SIG-M5 treated with dmso at 0.1 percent for 504 hours (cell line): ENCODE measurements around the gene SYNE1.

Source experiments
- DNase-seq: peaks from one replicate; lab custom pipeline; 2025; ENCODE audit not compliant: unreplicated experiment; lab: John Stamatoyannopoulos, UW

The SYNE1 gene

DNA sequence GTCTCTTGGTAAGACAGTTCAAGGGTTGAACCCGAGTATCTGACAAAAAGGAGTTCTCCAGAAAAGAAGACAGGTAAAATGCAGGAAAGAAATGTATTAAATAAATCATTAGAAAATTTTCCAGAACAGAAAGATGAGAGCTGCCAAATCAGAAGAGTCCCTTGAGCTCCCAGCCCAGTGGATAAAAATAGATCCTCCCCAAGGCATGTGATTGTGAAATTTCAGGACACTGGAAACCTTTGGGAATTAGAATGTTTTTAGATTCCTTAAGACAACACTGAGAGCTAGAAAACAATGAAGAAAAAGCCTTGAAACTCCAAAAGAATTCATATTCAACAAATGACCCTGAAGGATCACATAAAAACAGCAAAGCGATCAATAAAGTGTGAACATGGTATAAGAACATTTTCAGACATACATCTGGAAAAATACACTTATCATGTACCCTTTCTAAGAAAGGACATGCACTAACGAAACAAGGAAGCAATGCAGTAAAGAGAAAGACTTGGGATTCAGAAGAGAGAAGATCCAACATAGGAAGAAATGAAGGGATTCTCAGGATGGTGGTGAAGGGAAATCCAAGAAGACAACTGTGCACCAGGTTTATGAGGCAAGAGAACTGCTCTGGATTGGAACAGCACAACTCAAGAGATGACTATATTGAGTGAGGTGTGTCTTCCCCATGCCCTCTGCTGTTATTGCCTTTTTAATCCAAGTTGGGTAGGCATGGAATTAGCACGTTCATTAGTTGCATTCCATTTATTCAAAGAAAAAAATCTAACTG lies 390.4 kb downstream of the SYNE1 start:
- no peak for DNase-seq

DNA sequence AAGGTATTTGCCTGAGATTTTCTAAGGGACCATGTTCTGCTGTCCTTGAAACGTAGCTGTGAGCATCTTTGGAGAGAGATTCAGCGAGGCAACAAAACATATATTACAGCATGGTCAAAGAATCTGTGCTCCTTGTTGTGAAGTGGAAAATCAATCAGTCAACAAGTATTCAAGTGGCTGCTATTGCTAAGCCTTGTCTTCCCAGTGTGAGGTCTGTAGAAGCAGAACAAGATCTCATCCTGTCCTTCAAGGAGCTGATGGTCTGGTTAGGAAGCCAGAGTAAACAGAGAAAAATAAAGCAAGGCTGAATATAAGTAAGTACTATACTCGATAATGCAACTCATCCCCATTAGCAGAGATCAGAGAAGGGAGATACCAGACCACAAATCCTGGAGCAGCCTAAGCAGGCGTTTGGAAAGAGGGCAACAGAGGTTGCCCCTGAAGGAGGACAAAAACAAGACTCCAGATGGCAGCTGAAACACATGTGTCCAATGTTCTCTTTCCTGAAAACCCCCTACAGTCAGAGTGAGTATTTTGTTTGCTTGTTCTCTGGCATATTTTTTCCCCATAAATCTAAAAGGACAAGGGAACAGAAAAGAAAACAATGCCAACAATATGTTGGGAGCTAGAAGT lies 392.0 kb downstream of the SYNE1 start:
- DNase-seq: no peak

DNA sequence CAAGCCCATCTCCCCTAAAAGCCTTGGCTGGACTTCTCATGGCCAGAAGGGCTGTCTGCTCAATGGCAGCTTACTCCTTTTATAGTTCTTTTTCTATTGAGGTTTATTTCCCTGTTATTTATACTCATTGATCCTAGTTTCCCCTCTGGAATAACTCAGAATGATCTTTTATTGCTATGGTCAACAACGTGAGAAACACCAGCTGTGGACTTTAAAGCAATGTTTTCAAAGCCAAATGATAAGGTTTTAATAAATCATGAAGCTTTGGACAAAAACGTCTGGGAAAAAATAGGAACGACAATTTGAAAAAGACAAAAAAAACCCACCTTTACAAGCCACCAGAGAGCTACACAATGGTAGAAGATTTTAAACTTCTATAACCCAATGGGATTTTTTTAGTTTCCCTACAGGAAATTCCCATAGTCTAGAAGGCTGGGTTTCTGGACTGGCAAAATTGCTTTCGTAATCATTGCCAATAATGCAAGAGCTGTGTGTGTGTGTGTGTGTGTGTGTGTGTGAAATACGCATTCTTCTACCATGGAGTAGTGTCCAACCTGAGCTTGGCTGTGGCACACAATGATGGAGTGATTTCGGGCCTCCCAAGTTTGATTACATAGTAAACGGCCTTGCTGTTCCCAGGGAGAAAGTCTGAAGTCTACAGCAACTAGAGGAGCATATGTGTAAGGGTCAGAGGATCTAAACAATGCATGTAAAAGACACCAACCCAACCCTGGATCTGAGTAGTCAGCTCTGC lies 396.0 kb downstream of the SYNE1 start:
- no peak for DNase-seq

DNA sequence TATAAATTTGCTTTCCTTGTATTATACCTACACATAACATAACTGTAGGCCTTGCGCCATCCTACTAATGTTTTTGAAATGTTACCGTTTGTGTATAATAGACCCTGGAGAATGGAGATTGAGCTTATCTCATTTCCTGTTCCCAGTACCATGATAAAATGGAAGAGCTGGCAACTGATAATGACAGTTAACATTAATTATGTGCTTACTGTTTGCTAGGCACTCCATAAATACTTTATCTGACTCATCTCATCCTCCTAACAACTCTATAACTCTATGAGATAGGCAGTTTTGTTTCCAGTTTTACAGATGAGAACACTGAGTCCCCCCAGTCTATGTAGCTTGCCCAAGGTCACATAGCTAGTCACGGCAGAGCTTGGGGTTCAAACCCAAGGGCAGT lies 396.7 kb downstream of the SYNE1 start:
- DNase-seq: no peak

DNA sequence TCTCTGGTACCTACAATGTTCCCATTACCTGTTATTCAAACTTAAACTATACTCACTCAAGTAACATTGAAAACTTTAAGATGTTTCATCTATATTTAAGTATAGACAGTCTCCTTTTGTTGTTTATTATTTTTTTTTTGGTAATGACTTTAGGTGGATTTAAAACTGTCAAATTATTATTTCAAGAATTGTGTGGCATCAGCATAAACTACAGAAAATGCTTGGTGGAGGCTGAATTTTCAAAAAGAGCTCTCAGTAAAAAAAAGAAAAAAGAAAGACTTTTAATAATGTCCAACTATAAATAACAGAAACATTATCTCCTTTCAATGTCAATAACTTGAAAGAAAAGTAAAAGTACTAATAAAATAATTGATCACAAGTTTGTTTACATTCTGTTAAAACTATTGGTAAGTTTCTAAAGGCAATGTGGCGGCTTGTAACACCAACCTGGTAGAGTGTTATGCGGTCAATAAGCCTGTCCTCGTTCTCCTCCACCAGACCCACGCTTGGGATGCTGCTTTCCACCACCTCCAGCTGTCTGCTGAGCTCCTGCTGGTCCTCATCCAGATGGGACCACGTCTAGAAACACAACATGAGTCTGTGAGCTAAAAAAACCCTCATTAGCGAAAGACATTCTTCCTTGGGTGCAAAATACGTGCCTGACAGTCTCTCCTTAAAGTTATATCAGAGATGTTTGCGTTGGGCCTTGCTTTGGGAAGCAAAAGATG lies 400.6 kb downstream of the SYNE1 start:
- no peak for DNase-seq

DNA sequence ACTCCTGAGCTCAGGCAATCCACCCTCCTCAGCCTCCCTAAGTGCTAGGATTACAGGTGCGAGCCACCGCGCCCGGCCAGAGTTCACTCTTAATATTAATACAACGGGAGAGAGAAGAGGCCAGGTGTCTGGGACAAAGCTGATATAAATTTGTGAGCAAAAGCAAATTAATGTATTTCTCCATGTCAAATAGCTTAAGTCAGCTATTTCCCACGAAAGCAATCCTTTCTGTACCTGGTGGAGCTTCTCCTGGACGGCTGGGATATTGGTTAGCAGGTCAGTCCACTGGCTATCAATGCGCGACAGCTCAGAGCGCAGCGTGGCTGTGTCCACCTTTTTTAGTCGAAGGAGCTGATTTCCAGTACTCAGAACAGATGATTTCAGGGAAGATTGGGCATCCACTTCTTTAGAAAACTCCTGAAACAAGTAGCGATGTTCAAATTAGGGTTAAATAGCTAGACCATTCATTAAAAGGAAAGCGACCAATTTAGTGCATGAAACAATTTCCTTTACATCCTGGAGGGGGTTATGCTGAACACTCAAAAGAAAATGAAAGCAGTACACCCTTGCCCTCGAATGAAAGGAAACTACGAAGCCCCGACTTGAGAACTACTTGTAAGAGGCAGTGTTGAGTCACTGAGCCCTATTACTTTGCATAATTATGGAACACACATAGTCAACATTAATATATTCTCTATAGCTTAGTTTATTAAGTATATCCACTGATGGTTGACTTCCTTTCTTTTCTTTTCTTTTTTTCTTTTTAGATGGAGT lies 403.4 kb downstream of the SYNE1 start:
- no peak for DNase-seq

DNA sequence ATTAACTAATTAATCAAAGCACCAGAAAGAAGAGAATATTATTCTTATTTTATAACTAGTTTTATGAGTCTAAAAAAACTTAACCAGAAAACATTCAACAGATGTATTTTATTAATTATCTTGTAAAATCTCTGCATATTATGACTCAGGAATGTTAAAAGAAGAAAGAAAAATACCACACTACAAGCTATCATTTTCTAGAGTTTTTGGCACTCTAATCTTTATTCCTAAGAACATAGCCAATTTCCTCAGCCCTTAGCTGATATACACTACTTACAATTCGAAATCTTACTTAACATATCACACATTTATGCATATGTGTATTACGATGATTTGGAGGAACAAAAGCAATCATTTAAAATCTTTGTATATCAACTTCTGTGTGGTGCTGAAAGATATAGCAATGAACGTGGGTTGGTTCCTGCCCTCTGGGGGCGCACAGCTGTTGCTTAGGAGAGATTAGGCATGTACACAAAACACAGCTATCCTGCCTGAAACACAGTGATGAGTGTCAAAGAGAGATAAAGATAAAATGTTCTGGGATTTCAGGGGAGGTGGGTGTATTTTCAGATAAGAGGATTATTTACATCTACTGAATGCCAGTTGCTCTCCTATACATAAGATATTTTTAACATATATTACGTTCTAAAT lies 404.5 kb downstream of the SYNE1 start:
- DNase-seq: no peak

DNA sequence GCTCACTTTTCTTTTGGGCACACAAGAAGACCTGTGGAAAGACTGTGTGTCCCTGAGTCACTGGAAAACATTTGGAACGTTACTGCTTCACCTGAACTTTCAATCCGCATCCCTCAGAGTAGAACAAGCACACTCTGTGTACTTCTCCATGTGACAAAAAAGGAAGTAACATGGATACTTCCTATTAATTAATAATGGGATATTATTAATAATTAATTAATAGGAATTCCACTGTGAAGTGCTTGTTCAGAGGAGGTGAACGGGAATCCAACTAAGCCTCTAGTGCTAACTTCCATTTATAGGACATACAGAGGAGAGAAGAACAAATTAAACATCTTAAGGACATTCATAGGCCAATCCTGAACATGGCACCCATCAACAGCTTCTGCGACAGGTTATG lies 407.8 kb downstream of the SYNE1 start:
- DNase-seq: no peak

DNA sequence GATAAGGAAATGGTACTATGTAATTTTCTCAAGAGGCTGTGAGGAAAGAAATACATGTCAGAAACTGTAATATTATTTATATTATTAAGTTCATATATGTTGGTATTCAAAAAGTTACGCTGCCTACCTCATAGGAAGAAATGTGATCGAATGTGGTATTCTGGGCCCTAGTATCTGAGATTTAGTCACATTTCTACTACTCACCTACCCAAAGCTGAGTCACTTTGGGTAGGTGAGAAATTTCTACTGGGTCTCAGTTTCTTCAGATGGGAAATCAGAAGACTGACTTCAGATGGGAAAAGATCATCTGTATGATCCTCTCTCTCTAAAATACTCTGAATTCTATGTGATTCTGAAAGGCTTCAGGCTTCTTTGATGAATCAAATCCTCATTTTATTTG lies 411.0 kb downstream of the SYNE1 start:
- no peak for DNase-seq

DNA sequence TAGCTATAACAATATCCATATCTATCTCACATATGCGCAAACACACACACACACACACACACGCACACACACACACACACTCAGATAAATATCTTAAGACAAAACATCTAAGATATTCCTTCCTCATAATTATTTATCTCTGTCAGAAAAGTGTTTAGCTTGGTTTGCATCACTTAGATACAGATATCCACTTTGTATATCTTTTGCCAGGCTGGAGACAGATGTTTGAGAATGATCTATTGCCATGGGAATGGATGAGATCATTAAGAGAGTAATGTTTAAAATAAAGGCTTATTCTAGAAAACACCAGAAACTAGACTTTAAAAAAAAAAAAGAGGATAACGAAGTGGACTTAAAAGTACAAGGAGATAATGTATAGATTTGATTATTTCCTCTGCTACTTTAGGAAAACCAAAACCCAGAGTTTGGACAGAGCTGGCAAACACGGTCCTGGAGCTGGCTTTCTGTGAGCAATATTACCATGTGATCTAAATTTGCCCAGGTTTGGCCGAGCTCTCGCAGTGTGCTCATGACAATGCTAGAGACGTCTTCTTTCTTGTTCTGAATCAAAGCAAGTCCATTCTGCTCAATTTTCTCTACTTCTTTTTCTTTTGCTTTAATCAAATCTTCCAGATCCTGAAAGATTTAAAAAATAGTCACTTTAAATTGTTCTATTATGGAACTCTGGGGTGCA lies 411.8 kb downstream of the SYNE1 start:
- no peak for DNase-seq

DNA sequence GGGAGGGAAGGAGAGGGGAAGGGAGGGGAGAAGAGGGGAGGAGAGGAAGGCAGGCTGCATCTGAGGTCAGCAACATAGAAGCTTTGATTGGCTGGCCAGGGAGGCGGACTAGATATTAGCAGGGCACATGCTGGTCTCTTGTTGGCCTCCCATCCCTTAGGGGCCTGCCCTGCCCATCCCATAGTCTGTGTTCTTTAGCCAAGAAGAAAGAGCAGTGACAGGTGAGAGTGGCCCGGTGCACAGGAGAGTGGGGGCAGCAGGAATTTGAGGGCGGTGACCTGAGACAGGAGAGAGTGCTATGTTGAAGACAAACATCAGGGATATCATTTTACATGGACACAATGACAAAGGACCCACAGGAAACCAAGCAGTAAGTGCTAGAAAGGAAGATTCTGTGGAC lies 413.5 kb downstream of the SYNE1 start:
- no peak for DNase-seq

DNA sequence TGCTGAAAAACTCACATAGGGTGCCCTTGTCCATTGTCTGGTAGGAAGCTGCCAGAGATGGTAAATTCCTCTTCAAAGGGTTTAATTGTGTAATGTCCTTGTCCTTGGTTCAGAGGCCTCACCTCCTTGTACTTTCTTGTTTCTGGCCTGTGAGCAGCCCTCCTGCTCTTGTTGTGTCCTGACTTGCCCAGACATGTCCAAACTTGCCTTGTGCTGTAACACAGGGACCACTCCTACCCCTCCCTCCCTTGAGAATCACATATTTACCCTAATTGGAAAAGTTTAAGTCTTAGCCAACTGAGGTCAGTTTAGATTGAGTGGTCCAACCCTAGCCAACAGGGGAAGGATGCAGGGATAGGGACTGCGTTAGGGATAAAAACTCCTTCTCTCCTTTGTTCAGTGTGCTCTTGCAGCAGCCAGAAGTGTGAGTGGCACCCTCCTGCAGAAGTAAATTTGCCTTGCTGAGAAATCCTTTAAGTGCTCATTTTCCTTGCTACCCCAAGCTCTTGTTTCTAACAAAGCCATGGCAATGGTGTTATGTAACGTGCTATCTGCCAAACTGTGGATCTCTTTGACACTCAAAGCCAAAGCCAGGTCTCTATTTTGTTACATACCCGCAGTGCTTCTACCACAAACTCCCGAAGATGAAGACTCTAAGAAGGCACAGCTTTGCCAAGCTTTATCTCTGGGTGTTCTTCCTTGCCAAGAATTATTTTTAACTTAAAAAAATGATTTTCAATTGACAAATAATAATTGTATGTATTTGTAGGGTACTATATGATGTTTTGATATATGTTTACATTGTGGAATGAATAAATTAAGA lies 415.1 kb downstream of the SYNE1 start:
- no peak for DNase-seq

DNA sequence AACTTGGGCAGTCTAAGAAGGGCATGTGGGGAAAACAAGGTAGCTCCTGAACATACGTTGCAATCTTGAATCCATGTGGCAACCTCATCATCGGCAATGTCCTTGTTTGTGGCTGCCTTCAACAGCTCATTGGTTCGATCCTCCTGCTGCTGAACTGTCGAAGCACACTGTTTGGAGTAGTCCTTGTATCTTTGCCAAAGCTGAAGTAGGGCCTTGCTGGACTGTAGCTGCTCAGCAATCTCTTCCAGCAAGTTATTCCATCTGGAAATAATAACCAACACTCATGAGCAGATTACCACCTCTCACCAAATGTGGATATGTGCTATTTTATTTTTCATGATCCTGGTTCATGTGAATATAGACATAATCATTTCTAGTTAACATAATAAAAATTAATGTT lies 416.4 kb downstream of the SYNE1 start:
- DNase-seq: no peak

DNA sequence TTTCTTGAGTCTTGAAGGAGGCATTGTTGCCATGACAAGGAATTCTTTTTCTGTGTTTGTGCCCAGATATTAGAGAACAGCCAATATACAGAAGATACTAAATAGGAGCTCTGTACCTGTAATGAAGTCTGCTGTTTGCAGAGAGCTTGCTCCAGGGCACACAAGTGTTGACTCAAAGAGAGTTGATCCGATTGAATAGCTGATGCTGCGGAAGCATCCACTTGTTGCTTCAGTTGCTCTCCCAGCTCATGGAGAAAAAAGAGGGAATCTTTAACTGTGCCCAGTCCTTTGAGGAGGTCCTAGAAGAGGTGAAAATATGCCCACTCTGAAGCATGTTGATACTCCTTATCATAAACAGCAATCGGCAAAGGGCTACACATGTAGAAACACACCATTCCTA lies 418.3 kb downstream of the SYNE1 start:
- no peak for DNase-seq

DNA sequence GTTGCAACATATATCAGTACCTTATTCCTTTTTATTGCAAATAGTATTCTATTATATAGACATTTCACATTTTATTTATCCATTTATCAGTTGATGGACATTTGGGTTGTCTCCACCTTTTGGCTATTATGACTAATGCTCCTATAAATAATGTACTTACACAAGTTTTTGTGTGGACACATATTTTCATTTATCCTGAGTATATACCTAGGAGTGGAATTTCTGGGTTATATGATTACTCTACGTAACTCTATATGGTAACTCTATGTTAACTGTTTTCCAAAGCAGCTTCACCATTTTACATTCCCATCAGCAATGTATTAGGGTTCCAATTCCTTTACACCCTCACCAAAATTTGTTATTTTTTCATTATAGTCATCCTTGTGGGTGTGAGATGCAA lies 424.7 kb downstream of the SYNE1 start:
- DNase-seq: no peak

DNA sequence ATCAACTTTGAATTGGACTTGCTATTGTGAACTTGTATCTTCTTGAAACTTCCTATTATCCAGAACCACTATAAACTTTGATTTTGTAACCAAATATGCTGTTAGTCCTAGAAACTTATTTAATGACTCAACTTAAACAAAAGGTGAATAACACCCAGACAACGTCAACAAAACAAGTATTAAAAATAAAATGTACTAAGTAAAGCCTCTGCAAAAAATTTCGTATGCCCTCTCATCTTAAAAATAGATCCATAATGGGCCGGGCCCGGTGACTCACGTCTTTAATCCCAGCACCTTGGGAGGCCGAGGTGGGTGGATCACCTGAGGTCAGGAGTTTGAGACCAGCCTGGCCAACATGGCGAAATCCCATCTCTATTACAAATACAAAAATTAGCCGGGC lies 428.0 kb downstream of the SYNE1 start:
- no peak for DNase-seq

DNA sequence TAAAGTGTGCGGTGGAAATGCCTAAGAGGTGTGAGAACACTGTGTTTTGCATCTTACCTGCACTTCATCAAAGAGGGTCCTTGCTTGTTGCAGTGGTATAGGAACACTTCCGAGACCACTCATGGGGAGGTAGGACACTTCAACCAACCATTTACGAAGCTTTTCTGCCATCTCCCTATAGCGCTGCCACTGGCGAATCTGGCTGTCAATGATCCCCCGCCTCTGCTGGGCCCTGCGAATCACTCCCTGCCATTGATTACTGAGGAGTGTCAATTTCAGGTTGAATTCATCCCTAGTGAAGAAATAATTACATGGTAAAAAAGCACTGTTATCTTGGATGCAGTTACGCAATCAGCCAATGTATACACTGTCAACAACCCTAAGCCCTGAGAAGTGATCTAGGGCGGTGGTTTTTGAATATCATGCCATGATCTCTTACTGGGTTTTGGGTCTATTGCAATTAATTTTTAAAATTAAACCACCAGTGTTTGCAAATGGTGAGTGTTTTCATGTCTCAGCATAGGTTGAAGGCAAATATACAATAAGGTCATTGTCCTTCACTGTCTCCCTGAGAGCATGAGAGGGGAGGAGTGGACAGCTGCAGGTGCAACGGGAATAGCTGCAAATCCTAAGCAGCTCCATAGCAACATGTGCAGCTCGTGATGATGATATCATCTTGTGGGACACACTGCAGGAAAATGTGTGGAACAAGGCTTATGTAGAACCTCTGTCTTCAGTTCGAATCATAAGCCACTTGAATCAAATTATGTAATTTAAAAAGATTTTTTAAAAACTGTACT lies 429.0 kb downstream of the SYNE1 start:
- no peak for DNase-seq
